ENCODE results near the gene FAM81B.

FAM81B gene

GRCh38 chr5:95484421-95484820 lies 93.3 kb downstream of the FAM81B start:
- DNase-seq, result no peak

- no peak for DNase-seq
Measured at GRCh38 chr5:95486191-95486590, 95.0 kb downstream of the FAM81B start.

GRCh38 chr5:95487880-95488279 lies 96.7 kb downstream of the FAM81B start:
- DNase-seq, result no peak

Measured in SHP77 treated with DMSO at 0.1 percent for 48 hours (cell line).